Tibial nerve (tissue), 4 donors: ENCODE measurements around the gene MACROH2A2. TPM values are rescaled to one million over a fixed set of nuclear protein-coding genes. Genes with fewer than 3 reads are reported as not detected.
A peak's percentile ranks its signal among the peaks of the same experiment; 100 is the strongest.

Experiments
- DNase-seq, 2 donors: peaks; one replicate each; pipeline ENCODE4 v3.0.0-alpha.2; 2019; ENCODE audit warnings: low spot score in 2 of 2
- H3K27ac ChIP-seq, 4 donors: fragments of 200-600 bp; sonication (generic) in 3 of 4; one replicate each; pipeline ENCODE4 v1.5.1; 2017 to 2019; ENCODE audit warnings: mild to moderate bottlenecking in 1 of 4
- H3K27me3 ChIP-seq, 2 donors: fragments of 200-600 bp; sonication (generic) in 1 of 2; one replicate each; pipeline versions ENCODE4 v1.5.1 to v1.6.0; 2017 to 2019
- H3K36me3 ChIP-seq, 3 donors: fragments of 200-600 bp; sonication (generic); one replicate each; pipeline ENCODE4 v1.5.1; 2018 to 2019
- H3K4me1 ChIP-seq, 4 donors: fragments of 200-600 bp; sonication (generic) in 3 of 4; one replicate each; pipeline ENCODE4 v1.5.1; 2017 to 2019
- H3K4me3 ChIP-seq, 4 donors: fragments of 200-600 bp; sonication (generic) in 3 of 4; one replicate each; pipeline ENCODE4 v1.5.1; 2017 to 2019; ENCODE audit warnings: mild to moderate bottlenecking in 1 of 4, moderate library complexity in 1 of 4
- H3K9me3 ChIP-seq, 4 donors: fragments of 200-600 bp; sonication (generic) in 3 of 4; one replicate each; pipeline ENCODE4 v1.5.1; 2017 to 2019
- CTCF ChIP-seq, 5 experiments: fragments of 200-600 bp in 3 of 5; fragments of 450-650 bp in 2 of 5; sonication (generic) in 3 of 5; IDR thresholded peaks; one replicate each; pipeline ENCODE4 v1.5.1; 2016 to 2019; ENCODE audit warnings: antibody characterized with exemption in 5 of 5, mild to moderate bottlenecking in 3 of 5, moderate library complexity in 2 of 5
- EP300 ChIP-seq, 2 donors: sonication (generic); formaldehyde crosslinking; IDR thresholded peaks; one replicate each; pipeline ENCODE4 v1.6.1; 2017; ENCODE audit warnings: antibody characterized with exemption in 2 of 2, mild to moderate bottlenecking in 1 of 2
- POLR2A ChIP-seq, 2 donors: fragments of 450-650 bp; IDR thresholded peaks; one replicate each; pipeline ENCODE4 v1.6.1; 2017; ENCODE audit warnings: antibody characterized with exemption in 2 of 2, mild to moderate bottlenecking in 2 of 2, moderate library complexity in 2 of 2
- WGBS, 2 donors: methylation state at CpG; one replicate each; pipeline ENCODE4 v1.1.5; 2018; 5-methylcytosine and 5-hydroxymethylcytosine counted together
- total RNA-seq, 4 donors: library from RNA; depleted of rRNA; stranded (reverse); fragments of >200 nt; gene quantifications; one replicate each; pipeline ENCODE4 v1.1.0, GENCODE V29; 2016

MACROH2A2 gene
- total RNA-seq, 4 donors from 2014 or later: 4.6 to 11.1 (median 8.9) TPM

GRCh38 chr10:70131560-70131937, 78.9 kb downstream of the MACROH2A2 start:
- Histone ChIP-seq H3K36me3 (peaks cover 0 to 6% (median 0%) of the 10 kb centered on the region in 3 donors), H3K27me3 (no peaks in the 10 kb centered on the region), H3K27ac (peak overlapping the region in 3 of 4 donors; percentile 69 to 81 (median 77)), H3K4me3 (peak overlapping the region in 3 of 4 donors; percentile 65 to 68 (median 66)), H3K9me3 (no peaks in the 10 kb centered on the region), H3K4me1 (peaks cover 0 to 30% (median 10%) of the 10 kb centered on the region in 4 donors)
- TF ChIP-seq CTCF (IDR thresholded peaks at IDR 0.05) (no peak), EP300 (IDR thresholded peaks at IDR 0.05) (no peak), POLR2A (IDR thresholded peaks at IDR 0.05) (no peak)
- no peak for DNase-seq
- 95% methylated on average over 2 to 4 of the region's 4 CpGs for WGBS, 2 donors

- Histone ChIP-seq H3K4me1 (peaks cover 0 to 30% (median 10%) of the 10 kb centered on the region in 4 donors), H3K27ac (peak within 1 kb of the TSS; percentile 68 to 81 (median 73)), H3K4me3 (peak within 1 kb of the TSS; percentile 65 to 68 (median 66)), H3K9me3 (no peaks in the 10 kb centered on the region), H3K36me3 (peaks cover 0 to 6% (median 0%) of the 10 kb centered on the region in 3 donors), H3K27me3 (no peaks in the 10 kb centered on the region)
- 11 to 15% methylated on average over 46 to 55 of the region's 80 CpGs for WGBS, 2 donors
- peak in 1 of 5 experiments; percentile 42 for TF ChIP-seq CTCF (IDR thresholded peaks at IDR 0.05)
- TF ChIP-seq POLR2A (IDR thresholded peaks at IDR 0.05): no peak
- TF ChIP-seq EP300 (IDR thresholded peaks at IDR 0.05): peak in 1 of 2 donors; percentile 70
- peak; percentile 56 to 61 for DNase-seq
These were observed 79.7 kb downstream of the MACROH2A2 start, which contains the start of gene AIFM2 for GRCh38 chr10:70132098-70133029. AIFM2 (minus strand) TSS chr10:70132825; CDS start chr10:70124084, 8,741 bp downstream.

GRCh38 chr10:70135046-70135445, 82.4 kb downstream of the MACROH2A2 start:
- no peak for TF ChIP-seq POLR2A (IDR thresholded peaks at IDR 0.05)
- no peak for TF ChIP-seq EP300 (IDR thresholded peaks at IDR 0.05)
- TF ChIP-seq CTCF (IDR thresholded peaks at IDR 0.05): no peak
- Histone ChIP-seq H3K4me1 (peaks cover 0 to 30% (median 10%) of the 10 kb centered on the region in 4 donors), H3K4me3 (no peak overlapping the region), H3K27me3 (no peaks in the 10 kb centered on the region), H3K9me3 (no peaks in the 10 kb centered on the region), H3K27ac (no peak overlapping the region), H3K36me3 (peaks cover 0 to 18% (median 0%) of the 10 kb centered on the region in 3 donors)
- WGBS, 2 donors: 94 to 96% methylated on average over 3 of the region's 3 CpGs
- no peak for DNase-seq

GRCh38 chr10:70135684-70136083, 83.0 kb downstream of the MACROH2A2 start:
- WGBS, 2 donors: 77% methylated on average over 7 of the region's 7 CpGs
- Histone ChIP-seq H3K27me3 (no peaks in the 10 kb centered on the region), H3K4me1 (peaks cover 0 to 28% (median 10%) of the 10 kb centered on the region in 4 donors), H3K9me3 (no peaks in the 10 kb centered on the region), H3K36me3 (peaks cover 0 to 19% (median 0%) of the 10 kb centered on the region in 3 donors), H3K4me3 (no peak overlapping the region), H3K27ac (no peak overlapping the region)
- no peak for DNase-seq
- no peak for TF ChIP-seq EP300 (IDR thresholded peaks at IDR 0.05)
- TF ChIP-seq POLR2A (IDR thresholded peaks at IDR 0.05): no peak

GRCh38 chr10:70137135-70137534, 84.5 kb downstream of the MACROH2A2 start:
- Histone ChIP-seq H3K27ac (no peak overlapping the region), H3K4me3 (no peak overlapping the region), H3K27me3 (no peaks in the 10 kb centered on the region), H3K9me3 (no peaks in the 10 kb centered on the region), H3K36me3 (peaks cover 0 to 21% (median 0%) of the 10 kb centered on the region in 3 donors), H3K4me1 (peaks cover 0 to 14% (median 5%) of the 10 kb centered on the region in 4 donors)
- no peak for DNase-seq
- 82 to 86% methylated on average over 9 of the region's 9 CpGs for WGBS, 2 donors
- TF ChIP-seq EP300 (IDR thresholded peaks at IDR 0.05): no peak
